GM12878 (cell line): ENCODE data around the gene MAL. TPM values are rescaled to one million over a fixed set of nuclear protein-coding genes. Genes with fewer than 3 reads are reported as not detected.

Experiments
- CBFB ChIP-seq: IDR thresholded peaks from 2 replicates; pipeline ENCODE4 v1.6.1; 2016; ENCODE audit warnings: antibody characterized with exemption, low read depth
- CHD2 ChIP-seq: IDR thresholded peaks from 2 replicates; pipeline ENCODE4 v1.6.1; 2011; ENCODE audit warnings: low read depth, low read length, improper control_type of control experiment, borderline replicate concordance
- EED ChIP-seq: sonication (generic); IDR thresholded peaks from 2 replicates; pipeline ENCODE4 v1.6.1; 2016; ENCODE audit warnings: antibody characterized with exemption, low read depth
- EGR1 ChIP-seq, 2 experiments: IDR thresholded peaks; 1 replicate in 1 of 2; 2 replicates in 1 of 2; pipeline ENCODE4 v1.6.1; 2011 to 2012; ENCODE audit warnings: low read depth in 2 of 2, low read length in 2 of 2, borderline replicate concordance in 1 of 2, mild to moderate bottlenecking in 1 of 2, moderate library complexity in 1 of 2
- EZH2 ChIP-seq: IDR thresholded peaks from 2 replicates; pipeline ENCODE4 v1.6.1; 2012; ENCODE audit warnings: low read depth, mild to moderate bottlenecking, control low read depth, inconsistent platforms, low read length, borderline replicate concordance; ENCODE audit not compliant: control insufficient read depth
- IKZF2 ChIP-seq, 2 experiments: fragments of 450-650 bp; IDR thresholded peaks; 2 replicates each; pipeline ENCODE4 v1.6.1; 2017; ENCODE audit warnings: mild to moderate bottlenecking in 2 of 2, moderate library complexity in 2 of 2
- KDM1A ChIP-seq: fragments of 200-600 bp; sonication (generic); IDR thresholded peaks from 2 replicates; pipeline ENCODE4 v1.6.1; 2016; ENCODE audit warnings: borderline replicate concordance
- MYC ChIP-seq: IDR thresholded peaks from 2 replicates; pipeline ENCODE4 v1.6.1; 2011; ENCODE audit warnings: mild to moderate bottlenecking, low read length, moderate library complexity, inconsistent platforms; ENCODE audit not compliant: insufficient read depth, insufficient replicate concordance, insufficient read length, severe bottlenecking
- RUNX3 ChIP-seq: IDR thresholded peaks from 2 replicates; pipeline ENCODE4 v1.6.1; 2012; ENCODE audit warnings: low read length, inconsistent platforms
- SMAD5 ChIP-seq: IDR thresholded peaks from 2 replicates; pipeline ENCODE4 v1.6.1; 2016; ENCODE audit warnings: antibody characterized with exemption, low read depth
- WRNIP1 ChIP-seq: IDR thresholded peaks from 2 replicates; pipeline ENCODE4 v1.6.1; 2011; ENCODE audit warnings: low read depth, low read length, improper control_type of control experiment, borderline replicate concordance
- polyA plus RNA-seq, 11 experiments: library from polyadenylated mRNA; depleted of rRNA in 4 of 11; unstranded in 6 of 11; stranded (reverse) in 5 of 11; fragments of >200 nt; fragmentation: Nextera tagmentation in 4 of 11; fragmentation: Illumina TruSeq in 1 of 11; extraction: Ambion mirVana in 4 of 11; extraction: Trizol in 1 of 11; gene quantifications; 1 replicate in 1 of 11; 2 replicates in 10 of 11; pipeline versions ENCODE4 v1.2.1 to v1.2.3, GENCODE V29; 2011 to 2016; ENCODE audit warnings: inconsistent platforms in 2 of 11, missing spikeins in 2 of 11, low read depth in 1 of 11
- total RNA-seq, 4 experiments: library from RNA; depleted of rRNA in 3 of 4; stranded (reverse); fragments of >200 nt in 3 of 4; fragmentation: Illumina TruSeq in 1 of 4; extraction: Trizol in 1 of 4; gene quantifications; 2 replicates each; pipeline versions ENCODE4 v1.2.1 to v1.2.3, GENCODE V29; 2013 to 2021
- TF ChIP-seq, protein P1 (sequence below): IDR thresholded peaks from 2 replicates; pipeline ENCODE4 v1.6.1; 2012; ENCODE audit warnings: low read depth, low read length, improper control_type of control experiment
- TF ChIP-seq, protein P2 (sequence below): IDR thresholded peaks from 2 replicates; pipeline ENCODE4 v1.6.1; 2011; ENCODE audit warnings: low read depth, mild to moderate bottlenecking, low read length, moderate library complexity, borderline replicate concordance; ENCODE audit errors: extremely low read depth
- TF ChIP-seq, protein P3 (sequence below): fragments of 450-650 bp; IDR thresholded peaks from 2 replicates; pipeline ENCODE4 v1.6.1; 2014; ENCODE audit warnings: mild to moderate bottlenecking
- TF ChIP-seq, protein P4 (sequence below): IDR thresholded peaks from 2 replicates; pipeline ENCODE4 v1.6.1; 2011; ENCODE audit warnings: low read depth, low read length, improper control_type of control experiment, borderline replicate concordance
- TF ChIP-seq, protein P5 (sequence below): fragments of 450-650 bp; IDR thresholded peaks from 2 replicates; pipeline ENCODE4 v1.6.1; 2016; ENCODE audit warnings: mild to moderate bottlenecking, moderate library complexity, borderline replicate concordance
- TF ChIP-seq, protein P6 (sequence below): fragments of 450-650 bp; formaldehyde crosslinking; IDR thresholded peaks from 2 replicates; pipeline ENCODE4 v1.4.0; 2022; ENCODE audit warnings: mild to moderate bottlenecking, moderate library complexity

MAL gene
- total and polyA plus RNA-seq, 10 of the 15 experiments (the other 5 are each of a cell fraction or from before 2014, with no cell fraction given) = 1.3 to 4.5 (median 1.7) TPM

DNA sequence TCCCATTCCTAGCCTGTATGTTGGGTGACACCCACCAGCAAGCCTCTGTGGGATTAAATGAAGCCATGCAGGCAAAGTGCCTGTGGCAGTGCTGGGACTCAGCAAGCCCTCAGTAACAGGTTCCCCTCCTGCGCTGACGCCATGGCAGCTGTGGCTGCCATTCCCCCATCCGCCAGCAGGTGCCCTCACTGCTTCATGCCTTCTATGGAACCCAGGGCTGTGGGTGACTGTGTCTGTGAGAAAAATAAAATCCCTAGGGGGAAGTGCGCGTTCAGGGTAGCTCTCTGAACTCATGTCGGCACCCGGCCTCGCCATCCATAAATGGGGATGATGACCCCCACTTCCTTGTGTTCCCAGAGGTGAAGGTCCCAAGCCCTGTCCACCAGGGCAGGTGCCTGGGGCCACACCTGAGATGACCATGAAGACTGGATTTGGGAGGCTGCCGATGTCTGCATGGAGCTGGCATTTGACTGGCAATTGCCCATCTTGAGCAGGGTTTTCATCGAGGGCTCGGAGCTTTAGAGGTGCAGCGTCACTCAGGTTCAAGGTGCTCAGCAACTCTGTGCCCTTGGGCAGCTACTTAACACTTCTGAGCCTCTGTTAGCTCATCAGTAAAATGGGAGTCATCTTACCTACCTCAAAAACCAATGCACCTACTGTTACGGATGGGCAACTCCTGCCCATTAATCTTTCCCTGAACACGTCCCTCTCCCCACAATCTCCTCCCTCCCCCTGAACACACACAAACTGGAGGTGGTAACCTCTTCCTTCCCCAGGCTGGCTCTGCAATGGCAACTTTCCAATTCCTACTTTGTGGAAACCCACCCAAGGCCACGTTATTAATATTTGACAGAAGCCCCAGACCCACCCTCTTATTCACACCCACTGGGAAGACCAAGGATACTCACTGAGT lies 2.9 kb upstream of the MAL start (continued):
- TF ChIP-seq, protein P1, sequence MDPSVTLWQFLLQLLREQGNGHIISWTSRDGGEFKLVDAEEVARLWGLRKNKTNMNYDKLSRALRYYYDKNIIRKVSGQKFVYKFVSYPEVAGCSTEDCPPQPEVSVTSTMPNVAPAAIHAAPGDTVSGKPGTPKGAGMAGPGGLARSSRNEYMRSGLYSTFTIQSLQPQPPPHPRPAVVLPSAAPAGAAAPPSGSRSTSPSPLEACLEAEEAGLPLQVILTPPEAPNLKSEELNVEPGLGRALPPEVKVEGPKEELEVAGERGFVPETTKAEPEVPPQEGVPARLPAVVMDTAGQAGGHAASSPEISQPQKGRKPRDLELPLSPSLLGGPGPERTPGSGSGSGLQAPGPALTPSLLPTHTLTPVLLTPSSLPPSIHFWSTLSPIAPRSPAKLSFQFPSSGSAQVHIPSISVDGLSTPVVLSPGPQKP = no peak
- TF ChIP-seq RUNX3 (peak; percentile 62), EGR1 (IDR thresholded peaks at IDR 0.05; ENCODE audit: borderline replicate concordance in 1 of 2, low read depth in 2 of 2, low read length in 2 of 2) (no peak), KDM1A (no peak), EZH2 (no peak), EED (no peak), CHD2 (no peak), SMAD5 (no peak), CBFB (no peak), IKZF2 (IDR thresholded peaks at IDR 0.05) (no peak), MYC (no peak), WRNIP1 (no peak)
- TF ChIP-seq, protein P2, sequence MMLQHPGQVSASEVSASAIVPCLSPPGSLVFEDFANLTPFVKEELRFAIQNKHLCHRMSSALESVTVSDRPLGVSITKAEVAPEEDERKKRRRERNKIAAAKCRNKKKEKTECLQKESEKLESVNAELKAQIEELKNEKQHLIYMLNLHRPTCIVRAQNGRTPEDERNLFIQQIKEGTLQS = no peak
- TF ChIP-seq, protein P3, sequence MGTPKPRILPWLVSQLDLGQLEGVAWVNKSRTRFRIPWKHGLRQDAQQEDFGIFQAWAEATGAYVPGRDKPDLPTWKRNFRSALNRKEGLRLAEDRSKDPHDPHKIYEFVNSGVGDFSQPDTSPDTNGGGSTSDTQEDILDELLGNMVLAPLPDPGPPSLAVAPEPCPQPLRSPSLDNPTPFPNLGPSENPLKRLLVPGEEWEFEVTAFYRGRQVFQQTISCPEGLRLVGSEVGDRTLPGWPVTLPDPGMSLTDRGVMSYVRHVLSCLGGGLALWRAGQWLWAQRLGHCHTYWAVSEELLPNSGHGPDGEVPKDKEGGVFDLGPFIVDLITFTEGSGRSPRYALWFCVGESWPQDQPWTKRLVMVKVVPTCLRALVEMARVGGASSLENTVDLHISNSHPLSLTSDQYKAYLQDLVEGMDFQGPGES = no peak
- TF ChIP-seq, protein P4, sequence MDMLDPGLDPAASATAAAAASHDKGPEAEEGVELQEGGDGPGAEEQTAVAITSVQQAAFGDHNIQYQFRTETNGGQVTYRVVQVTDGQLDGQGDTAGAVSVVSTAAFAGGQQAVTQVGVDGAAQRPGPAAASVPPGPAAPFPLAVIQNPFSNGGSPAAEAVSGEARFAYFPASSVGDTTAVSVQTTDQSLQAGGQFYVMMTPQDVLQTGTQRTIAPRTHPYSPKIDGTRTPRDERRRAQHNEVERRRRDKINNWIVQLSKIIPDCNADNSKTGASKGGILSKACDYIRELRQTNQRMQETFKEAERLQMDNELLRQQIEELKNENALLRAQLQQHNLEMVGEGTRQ = no peak
- TF ChIP-seq, protein P5, sequence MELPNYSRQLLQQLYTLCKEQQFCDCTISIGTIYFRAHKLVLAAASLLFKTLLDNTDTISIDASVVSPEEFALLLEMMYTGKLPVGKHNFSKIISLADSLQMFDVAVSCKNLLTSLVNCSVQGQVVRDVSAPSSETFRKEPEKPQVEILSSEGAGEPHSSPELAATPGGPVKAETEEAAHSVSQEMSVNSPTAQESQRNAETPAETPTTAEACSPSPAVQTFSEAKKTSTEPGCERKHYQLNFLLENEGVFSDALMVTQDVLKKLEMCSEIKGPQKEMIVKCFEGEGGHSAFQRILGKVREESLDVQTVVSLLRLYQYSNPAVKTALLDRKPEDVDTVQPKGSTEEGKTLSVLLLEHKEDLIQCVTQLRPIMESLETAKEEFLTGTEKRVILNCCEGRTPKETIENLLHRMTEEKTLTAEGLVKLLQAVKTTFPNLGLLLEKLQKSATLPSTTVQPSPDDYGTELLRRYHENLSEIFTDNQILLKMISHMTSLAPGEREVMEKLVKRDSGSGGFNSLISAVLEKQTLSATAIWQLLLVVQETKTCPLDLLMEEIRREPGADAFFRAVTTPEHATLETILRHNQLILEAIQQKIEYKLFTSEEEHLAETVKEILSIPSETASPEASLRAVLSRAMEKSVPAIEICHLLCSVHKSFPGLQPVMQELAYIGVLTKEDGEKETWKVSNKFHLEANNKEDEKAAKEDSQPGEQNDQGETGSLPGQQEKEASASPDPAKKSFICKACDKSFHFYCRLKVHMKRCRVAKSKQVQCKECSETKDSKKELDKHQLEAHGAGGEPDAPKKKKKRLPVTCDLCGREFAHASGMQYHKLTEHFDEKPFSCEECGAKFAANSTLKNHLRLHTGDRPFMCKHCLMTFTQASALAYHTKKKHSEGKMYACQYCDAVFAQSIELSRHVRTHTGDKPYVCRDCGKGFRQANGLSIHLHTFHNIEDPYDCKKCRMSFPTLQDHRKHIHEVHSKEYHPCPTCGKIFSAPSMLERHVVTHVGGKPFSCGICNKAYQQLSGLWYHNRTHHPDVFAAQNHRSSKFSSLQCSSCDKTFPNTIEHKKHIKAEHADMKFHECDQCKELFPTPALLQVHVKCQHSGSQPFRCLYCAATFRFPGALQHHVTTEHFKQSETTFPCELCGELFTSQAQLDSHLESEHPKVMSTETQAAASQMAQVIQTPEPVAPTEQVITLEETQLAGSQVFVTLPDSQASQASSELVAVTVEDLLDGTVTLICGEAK = no peak
- TF ChIP-seq, protein P6, sequence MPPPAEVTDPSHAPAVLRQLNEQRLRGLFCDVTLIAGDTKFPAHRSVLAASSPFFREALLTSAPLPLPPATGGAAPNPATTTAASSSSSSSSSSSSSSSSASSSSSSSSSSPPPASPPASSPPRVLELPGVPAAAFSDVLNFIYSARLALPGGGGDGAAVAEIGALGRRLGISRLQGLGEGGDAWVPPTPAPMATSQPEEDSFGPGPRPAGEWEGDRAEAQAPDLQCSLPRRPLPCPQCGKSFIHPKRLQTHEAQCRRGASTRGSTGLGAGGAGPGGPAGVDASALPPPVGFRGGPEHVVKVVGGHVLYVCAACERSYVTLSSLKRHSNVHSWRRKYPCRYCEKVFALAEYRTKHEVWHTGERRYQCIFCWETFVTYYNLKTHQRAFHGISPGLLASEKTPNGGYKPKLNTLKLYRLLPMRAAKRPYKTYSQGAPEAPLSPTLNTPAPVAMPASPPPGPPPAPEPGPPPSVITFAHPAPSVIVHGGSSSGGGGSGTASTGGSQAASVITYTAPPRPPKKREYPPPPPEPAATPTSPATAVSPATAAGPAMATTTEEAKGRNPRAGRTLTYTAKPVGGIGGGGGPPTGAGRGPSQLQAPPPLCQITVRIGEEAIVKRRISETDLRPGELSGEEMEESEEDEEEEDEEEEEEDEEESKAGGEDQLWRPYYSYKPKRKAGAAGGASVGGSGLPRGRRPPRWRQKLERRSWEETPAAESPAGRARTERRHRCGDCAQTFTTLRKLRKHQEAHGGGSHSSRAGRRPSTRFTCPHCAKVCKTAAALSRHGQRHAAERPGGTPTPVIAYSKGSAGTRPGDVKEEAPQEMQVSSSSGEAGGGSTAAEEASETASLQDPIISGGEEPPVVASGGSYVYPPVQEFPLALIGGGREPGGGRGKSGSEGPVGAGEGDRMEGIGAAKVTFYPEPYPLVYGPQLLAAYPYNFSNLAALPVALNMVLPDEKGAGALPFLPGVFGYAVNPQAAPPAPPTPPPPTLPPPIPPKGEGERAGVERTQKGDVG (CRISPR knock-in tag) = no peak
